PC-9 (cell line): ENCODE results near the gene SLC25A33. TPM values are rescaled to one million over a fixed set of nuclear protein-coding genes. Genes with fewer than 3 reads are reported as not detected.
"Not testable (repeated sequence)": the region's sequence is repeated elsewhere in the genome, so short reads cannot be mapped to it uniquely, and the experiment has no call there.

Source experiments
- BruUV-seq: library from RNA; stranded (reverse); fragments of 400-500 nt; replicated peaks from 2 replicates; lab custom pipeline; 2021; lab: Mats Ljungman, UMichigan
- CTCF ChIA-PET: fragments of 300-600 bp; sonication (Branson Sonifier 250); formaldehyde crosslinking; loops from one replicate; lab custom pipeline; 2022; ENCODE audit warnings: antibody characterized with exemption; lab: Charles Lee
- POLR2A ChIA-PET: fragments of 300-600 bp; sonication (Branson Sonifier 250); formaldehyde crosslinking; loops from one replicate; lab custom pipeline; 2022; ENCODE audit warnings: antibody characterized with exemption; ENCODE audit not compliant: unreplicated experiment; lab: Charles Lee
- DNase-seq, 2 experiments: peaks; one replicate each; pipeline versions ENCODE4 v3.0.0 to v3.0.0-alpha.2; 2015 to 2022; ENCODE audit warnings: mixed read lengths in 1 of 2
- H2AFZ ChIP-seq: fragments of 200-600 bp; sonication (generic); 2 replicates; pipeline ENCODE4 v1.8.1; 2017; ENCODE audit warnings: antibody characterized with exemption
- H3F3A ChIP-seq: fragments of 200-600 bp; sonication (generic); 2 replicates; pipeline ENCODE4 v1.8.1; 2017; ENCODE audit warnings: antibody characterized with exemption, mild to moderate bottlenecking, low read depth; ENCODE audit not compliant: insufficient read depth
- H3K27ac ChIP-seq: fragments of 200-600 bp; sonication (generic); 2 replicates; pipeline ENCODE4 v1.6.1; 2016; ENCODE audit warnings: mixed run types
- H3K27me3 ChIP-seq: fragments of 200-600 bp; sonication (generic); 2 replicates; pipeline ENCODE4 v1.6.1; 2016; ENCODE audit warnings: low read depth, mixed run types; ENCODE audit not compliant: insufficient read depth
- H3K36me3 ChIP-seq: fragments of 200-600 bp; sonication (generic); 2 replicates; pipeline ENCODE4 v1.6.1; 2016; ENCODE audit warnings: low read depth, mixed run types
- H3K4me1 ChIP-seq: fragments of 200-600 bp; sonication (generic); replicated peaks from 2 replicates; pipeline ENCODE4 v1.6.1; 2016; ENCODE audit warnings: mixed run types; ENCODE audit not compliant: insufficient read depth
- H3K4me2 ChIP-seq: fragments of 200-600 bp; sonication (generic); 2 replicates; pipeline ENCODE4 v1.6.1; 2017; ENCODE audit warnings: mixed run types
- H3K4me3 ChIP-seq: fragments of 200-600 bp; sonication (generic); 2 replicates; pipeline ENCODE4 v1.6.1; 2016; ENCODE audit warnings: mixed run types
- H3K79me2 ChIP-seq: fragments of 200-600 bp; sonication (generic); 2 replicates; pipeline ENCODE4 v1.6.1; 2017; ENCODE audit warnings: low read depth, mixed run types
- H3K9me2 ChIP-seq: fragments of 200-600 bp; sonication (generic); 2 replicates; pipeline ENCODE4 v1.8.1; 2017; ENCODE audit warnings: mild to moderate bottlenecking; ENCODE audit not compliant: insufficient read depth
- H3K9me3 ChIP-seq: fragments of 200-600 bp; sonication (generic); 2 replicates; pipeline ENCODE4 v1.8.1; 2016; ENCODE audit warnings: low read depth; ENCODE audit not compliant: insufficient read depth
- H4K20me1 ChIP-seq: fragments of 200-600 bp; sonication (generic); 2 replicates; pipeline ENCODE4 v1.8.1; 2017; ENCODE audit not compliant: insufficient read depth
- CTCF ChIP-seq: fragments of 200-600 bp; sonication (generic); conservative IDR thresholded peaks from 2 replicates; pipeline ENCODE4 v1.6.1; 2017; ENCODE audit warnings: mixed run types, antibody characterized with exemption, mild to moderate bottlenecking, moderate library complexity
- EZH2 ChIP-seq: fragments of 200-600 bp; sonication (generic); IDR thresholded peaks from 2 replicates; pipeline ENCODE4 v1.8.0; 2017; ENCODE audit warnings: antibody characterized with exemption, low read depth
- intact Hi-C: fragments of 100-400 bp; cut with micrococcal nuclease; formaldehyde crosslinking; loops from one replicate; pipeline ENCODE4 v1.10.0; 2022; ENCODE audit not compliant: unreplicated experiment
- total RNA-seq: library from RNA; stranded (reverse); gene quantifications from 2 replicates; pipeline ENCODE4 v1.2.3, GENCODE V29; 2021

The SLC25A33 gene
- total RNA-seq, 1 experiment from 2014 or later, result 3.0 TPM

- Histone ChIP-seq H3K36me3 (no peaks in the 10 kb centered on the region), H3K4me2 (no peak overlapping the region)
- POLR2A ChIA-PET, result no interaction called here
These were observed 32.4 kb upstream of the SLC25A33 start for GRCh38 chr1:9506901-9507300.

GRCh38 chr1:9510130-9510529 is 29.1 kb upstream of the SLC25A33 start:
- H3K27ac ChIP-seq, result no peak overlapping the region
- no peaks in the 10 kb centered on the region for H3K9me2 ChIP-seq
- no peak overlapping the region for H2AFZ ChIP-seq
- no peaks in the 10 kb centered on the region for H3K4me1 ChIP-seq
- H3K4me2 ChIP-seq, result no peak overlapping the region
- H3F3A ChIP-seq, result no peaks in the 10 kb centered on the region
- no peak overlapping the region for H3K4me3 ChIP-seq
- DNase-seq, result no peak
- H3K9me3 ChIP-seq, result no peaks in the 10 kb centered on the region
- ChIA-PET POLR2A (no interaction called here), CTCF (no interaction called here)
- H3K27me3 ChIP-seq, result no peaks in the 10 kb centered on the region
- no peaks in the 10 kb centered on the region for H4K20me1 ChIP-seq
- intact Hi-C loops, result no loop called here
- H3K79me2 ChIP-seq, result no peaks in the 10 kb centered on the region
- no TSS peak for BruUV-seq
- TF ChIP-seq EZH2 (no peak), CTCF (no peak)
- H3K36me3 ChIP-seq, result no peaks in the 10 kb centered on the region

More at GRCh38 chr1:9506901-9507300, 32.4 kb upstream of the SLC25A33 start:
- Histone ChIP-seq H3K4me3 (no peak overlapping the region), H3K4me1 (no peaks in the 10 kb centered on the region), H3K9me3 (no peaks in the 10 kb centered on the region), H2AFZ (no peak overlapping the region), H3K27ac (no peak overlapping the region), H3F3A (no peaks in the 10 kb centered on the region), H4K20me1 (no peaks in the 10 kb centered on the region), H3K79me2 (no peaks in the 10 kb centered on the region), H3K9me2 (no peaks in the 10 kb centered on the region), H3K27me3 (no peaks in the 10 kb centered on the region)
- no peak for DNase-seq
- CTCF ChIA-PET, result interaction anchor here (0.6 kb wide), 1 partner anchor 32 kb away, joined by 5 read pairs; no protein-coding TSS in a partner anchor
- intact Hi-C loops, result no loop called here
- no TSS peak for BruUV-seq
- no peak for TF ChIP-seq EZH2
- TF ChIP-seq CTCF, result no peak

- H3K36me3 ChIP-seq, H3K79me2 ChIP-seq, H3F3A ChIP-seq, intact Hi-C loops, CTCF ChIA-PET, H4K20me1 ChIP-seq, H3K27ac ChIP-seq, H3K4me3 ChIP-seq, POLR2A ChIA-PET, H2AFZ ChIP-seq, BruUV-seq, H3K9me2 ChIP-seq, H3K4me2 ChIP-seq, H3K27me3 ChIP-seq, H3K4me1 ChIP-seq, DNase-seq, H3K9me3 ChIP-seq: not testable (repeated sequence)
These were observed 23.7 kb upstream of the SLC25A33 start for GRCh38 chr1:9515550-9515949.

- H3K4me2 ChIP-seq, result no peak overlapping the region
- no TSS peak for BruUV-seq
- no peaks in the 10 kb centered on the region for H4K20me1 ChIP-seq
- no peaks in the 10 kb centered on the region for H3K9me3 ChIP-seq
- no peak overlapping the region for H3K27ac ChIP-seq
- no peak overlapping the region for H3K4me3 ChIP-seq
- no peak for DNase-seq
- no peak for TF ChIP-seq CTCF
- no peaks in the 10 kb centered on the region for H3K4me1 ChIP-seq
- CTCF ChIA-PET, result no interaction called here
- H2AFZ ChIP-seq, result no peak overlapping the region
- POLR2A ChIA-PET, result no interaction called here
- no peaks in the 10 kb centered on the region for H3K27me3 ChIP-seq
- H3K9me2 ChIP-seq, result no peaks in the 10 kb centered on the region
- H3K79me2 ChIP-seq, result no peaks in the 10 kb centered on the region
- intact Hi-C loops, result no loop called here
- no peaks in the 10 kb centered on the region for H3K36me3 ChIP-seq
- H3F3A ChIP-seq, result no peaks in the 10 kb centered on the region
These were observed 20.7 kb upstream of the SLC25A33 start for GRCh38 chr1:9518454-9518998.
